8988T (cell line): ENCODE results near the gene RAB21.
"Not testable (repeated sequence)": the region's sequence is repeated elsewhere in the genome, so short reads cannot be mapped to it uniquely, and the experiment has no call there.

Experiments used
- DNase-seq: peaks from one replicate; pipeline ENCODE4 v3.0.0; 2011

RAB21 gene

DNA sequence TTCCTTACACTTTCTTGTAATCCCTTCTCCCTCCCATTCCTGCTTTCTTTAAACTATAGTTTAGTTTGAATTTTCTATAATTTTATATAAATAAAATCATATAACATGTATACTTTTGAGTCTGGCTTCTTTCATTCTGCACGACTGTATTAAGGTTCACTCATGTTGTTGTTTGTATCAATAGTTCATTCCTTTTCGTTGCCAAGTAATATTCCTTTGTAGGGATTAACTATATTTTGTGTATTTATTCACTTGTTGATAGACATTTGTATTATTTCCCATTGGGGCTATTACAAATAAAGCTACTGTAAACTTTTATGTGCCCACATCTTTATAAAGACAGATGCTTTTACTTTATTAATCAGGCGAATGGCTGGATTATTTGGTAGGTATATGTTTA lies 45.5 kb downstream of the RAB21 start:
- no peak for DNase-seq

DNA sequence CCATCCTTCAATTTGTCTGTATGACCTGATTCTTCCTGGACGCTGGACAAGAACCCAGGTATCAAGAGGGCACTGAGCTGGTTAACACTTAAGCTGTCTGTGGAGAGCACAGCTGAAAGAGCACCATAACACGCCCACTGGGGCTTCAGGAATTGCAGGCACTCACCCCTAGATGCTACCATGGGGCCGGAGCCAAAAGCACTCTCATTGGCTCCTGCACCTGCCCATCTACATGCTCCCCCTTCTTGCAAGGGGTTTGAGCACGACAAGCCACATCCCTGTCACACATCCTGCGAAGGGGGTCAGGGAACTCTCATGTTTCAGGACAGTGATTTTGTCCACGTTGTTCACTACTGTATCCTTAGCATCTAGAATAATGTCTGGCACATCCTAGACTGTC lies 49.8 kb downstream of the RAB21 start:
- no peak for DNase-seq

DNA sequence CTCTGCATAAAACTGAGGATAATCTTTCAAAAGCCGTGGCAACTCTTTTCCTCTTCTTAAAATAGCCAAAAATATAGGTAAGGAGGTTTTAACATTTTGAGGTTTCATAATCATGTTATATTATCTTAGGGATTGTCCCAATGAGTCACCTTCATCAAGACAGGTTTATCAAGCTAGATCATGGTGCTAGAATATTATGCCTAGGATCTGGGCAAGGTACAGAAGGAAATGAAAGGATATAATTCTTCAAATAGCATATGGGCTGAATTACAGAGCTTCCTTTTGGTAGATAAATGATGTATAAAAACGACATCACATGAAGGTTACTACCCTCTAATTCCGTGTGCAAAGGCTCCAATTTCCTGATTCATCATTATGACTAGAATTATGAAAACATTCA lies 56.3 kb downstream of the RAB21 start:
- no peak for DNase-seq

DNA sequence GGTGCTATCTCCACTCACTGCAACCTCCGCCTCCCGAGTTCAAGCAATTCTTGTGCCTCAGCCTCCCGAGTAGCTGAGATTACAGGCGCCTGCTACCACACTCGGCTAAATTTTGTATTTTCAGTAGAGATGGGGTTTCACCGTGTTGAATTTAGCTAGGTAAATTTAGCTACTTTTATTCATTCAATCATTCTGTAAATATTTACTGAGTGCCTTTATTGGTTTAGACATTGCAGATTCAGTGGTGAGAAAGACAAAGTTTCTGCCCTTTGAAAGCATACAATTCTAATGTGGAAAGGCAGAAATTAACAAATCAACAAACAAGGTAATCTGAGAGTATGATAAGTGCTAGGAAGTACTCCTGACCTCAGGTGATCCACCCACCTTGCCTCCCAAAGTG lies 60.6 kb downstream of the RAB21 start:
- DNase-seq, result not testable (repeated sequence)

DNA sequence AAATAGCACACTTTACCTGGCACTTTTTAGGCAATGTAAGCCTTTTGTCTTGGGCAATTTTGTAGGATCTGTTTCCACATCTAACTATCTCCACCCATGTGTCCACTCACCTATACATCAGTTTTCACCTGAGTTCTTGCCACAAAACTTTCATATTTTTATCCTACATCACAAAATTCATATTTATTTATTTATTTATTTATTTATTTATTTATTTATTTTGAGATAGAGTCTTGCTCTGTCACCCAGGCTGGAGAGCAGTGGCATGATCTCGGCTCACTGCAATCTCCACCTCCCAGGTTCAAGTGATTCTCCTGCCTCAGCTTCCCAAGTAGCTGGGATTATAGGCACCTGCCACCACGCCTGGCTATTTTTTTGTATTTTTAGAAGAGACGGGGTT lies 67.4 kb downstream of the RAB21 start:
- not testable (repeated sequence) for DNase-seq

DNA sequence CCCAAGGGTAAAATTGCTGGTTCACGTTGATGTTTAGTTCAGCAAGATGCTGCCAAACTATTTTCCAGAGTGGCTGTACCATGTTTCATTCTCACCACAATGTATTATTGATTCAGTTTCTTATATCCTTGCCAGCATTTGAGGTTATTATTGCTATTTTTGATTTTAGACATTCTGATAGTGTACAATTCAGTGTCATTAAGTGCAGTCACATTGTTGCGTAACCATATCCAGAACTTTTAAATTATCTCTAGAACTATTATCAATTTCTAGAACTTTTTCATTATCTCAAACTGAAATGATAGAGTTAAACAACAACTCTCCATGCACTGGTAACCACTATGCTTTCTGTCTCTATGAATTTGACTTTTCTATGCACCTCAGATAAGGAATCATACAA lies 74.2 kb downstream of the RAB21 start:
- DNase-seq, result no peak

DNA sequence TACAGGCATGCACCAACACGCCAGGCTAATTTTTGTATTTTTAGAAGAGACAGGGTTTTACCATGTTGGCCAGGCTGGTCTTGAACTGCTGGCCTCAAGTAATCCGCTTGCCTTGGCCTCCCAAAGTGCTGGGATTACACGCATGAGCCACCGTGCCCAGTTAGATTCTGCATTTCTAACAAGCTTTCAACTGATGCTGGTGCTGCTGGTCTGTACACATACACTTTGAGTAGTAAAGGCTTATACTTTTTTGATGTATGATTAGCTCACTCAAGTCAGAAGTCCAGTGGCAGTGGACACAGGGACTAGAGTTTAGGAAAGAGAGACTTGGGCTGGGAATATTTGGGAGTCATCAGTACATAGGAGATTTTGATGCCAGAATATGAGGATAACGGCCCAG lies 82.7 kb downstream of the RAB21 start:
- no peak for DNase-seq

DNA sequence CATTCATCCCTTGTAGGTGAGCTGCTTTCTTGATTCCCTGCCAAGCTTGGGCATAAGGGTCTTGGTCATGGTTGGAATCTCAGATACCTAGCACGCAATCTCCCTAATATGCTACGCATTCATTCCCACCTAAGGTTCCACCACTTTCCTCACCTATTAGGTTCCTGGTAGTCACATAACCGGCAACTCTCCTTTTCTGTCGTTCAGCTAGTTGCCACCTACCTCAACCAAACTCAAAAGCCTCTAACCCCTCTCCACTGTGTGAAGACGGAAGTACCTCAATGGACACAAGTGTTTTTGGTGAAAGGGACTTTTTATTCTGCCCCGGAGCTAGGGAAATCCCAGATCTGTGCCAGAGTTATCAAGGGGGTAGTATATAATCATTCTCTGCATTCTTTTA lies 83.6 kb downstream of the RAB21 start:
- no peak for DNase-seq

DNA sequence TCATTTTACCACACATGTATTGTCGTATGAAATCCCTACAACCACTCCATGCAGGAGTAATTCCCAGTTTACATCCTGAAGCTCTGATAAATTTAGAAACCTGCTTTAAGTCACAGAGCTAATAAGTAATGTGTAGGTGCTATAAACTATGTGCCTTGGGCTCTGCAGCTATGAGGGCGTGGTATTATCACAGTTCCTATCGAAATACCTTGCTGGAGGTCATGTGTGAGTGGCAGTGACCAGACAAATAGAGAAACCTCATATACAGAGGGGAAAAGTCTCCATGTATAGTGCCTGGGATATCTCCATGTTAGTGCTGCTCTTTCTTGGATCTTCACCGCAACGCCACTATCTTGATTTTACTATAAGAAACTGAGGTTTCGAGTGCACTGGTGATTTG lies 84.0 kb downstream of the RAB21 start:
- DNase-seq, result no peak

DNA sequence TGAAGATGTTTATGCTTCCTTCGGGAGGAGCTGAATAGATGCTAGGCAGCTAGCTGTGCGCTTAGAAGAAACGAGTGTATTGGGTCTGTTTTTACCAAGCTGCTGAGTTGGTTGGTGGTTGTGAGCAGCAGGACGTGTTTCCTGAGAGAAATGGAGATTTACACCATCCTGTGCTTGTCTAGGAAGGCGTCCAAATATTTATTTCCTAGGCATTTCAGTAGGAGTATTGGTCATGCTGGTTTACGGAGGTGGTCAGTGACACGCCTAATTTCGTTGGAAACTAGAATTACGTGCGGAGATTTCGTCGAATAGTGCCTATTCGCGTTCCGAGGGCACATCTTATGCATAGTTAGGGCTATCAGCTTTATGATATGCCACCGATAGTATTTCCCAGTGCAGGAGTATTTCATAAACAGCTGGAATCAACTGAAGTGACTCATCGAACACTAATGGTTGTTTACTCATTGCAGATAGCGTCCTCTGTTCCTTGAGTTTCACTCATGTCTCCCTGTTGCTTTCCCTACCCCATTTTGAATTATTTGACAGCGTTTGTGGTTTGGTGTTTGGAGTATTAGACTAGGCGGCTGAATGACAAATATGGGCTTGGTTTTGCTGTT lies 85.7 kb downstream of the RAB21 start:
- DNase-seq, result no peak

DNA sequence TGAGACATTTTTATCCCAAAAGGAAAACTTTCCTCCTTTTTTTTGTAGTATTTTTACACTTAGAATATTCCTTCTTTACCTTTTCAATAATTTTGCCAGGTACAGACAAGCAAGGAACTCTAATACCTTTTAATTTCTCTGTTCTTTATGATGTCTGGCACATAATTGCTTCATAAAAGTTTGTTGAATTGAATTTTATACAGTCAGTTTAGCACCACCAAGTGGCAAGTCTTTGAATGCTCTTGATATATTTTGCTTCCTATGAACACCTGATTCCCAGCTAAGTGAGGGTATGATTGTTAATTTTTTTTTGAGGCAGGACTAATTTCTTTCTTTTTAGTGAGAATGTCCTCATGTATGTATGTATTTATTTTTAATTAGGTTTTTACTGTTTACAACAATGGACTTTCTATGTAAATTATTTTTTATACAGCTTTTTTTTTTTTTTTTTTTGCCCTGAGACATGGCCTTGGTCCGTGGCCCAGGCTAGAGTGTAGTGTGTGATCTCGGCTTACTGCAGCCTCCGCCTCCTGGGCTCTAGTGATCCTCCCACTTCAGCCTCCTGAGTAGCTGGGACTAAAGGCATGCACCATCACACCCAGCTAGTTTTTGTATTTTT lies 91.8 kb downstream of the RAB21 start:
- DNase-seq, result no peak

DNA sequence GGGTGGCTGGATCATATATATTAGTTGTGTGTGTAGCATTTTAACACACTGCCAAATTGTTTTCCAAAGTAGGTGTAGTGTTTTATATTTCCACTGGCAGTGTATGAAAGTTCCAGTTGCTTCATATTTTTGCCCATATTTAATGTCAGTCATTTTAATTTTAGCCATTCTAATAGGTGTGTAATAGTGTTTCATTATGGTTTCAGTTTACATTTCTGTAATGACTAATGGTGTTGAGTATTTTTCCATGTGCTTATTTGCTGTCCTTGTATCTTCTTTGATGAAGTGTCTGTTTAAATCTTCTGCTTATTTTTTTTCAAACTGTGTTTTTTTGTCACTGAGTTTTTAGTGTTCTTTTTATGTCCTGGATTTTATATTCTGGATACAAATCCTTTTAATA lies 93.5 kb downstream of the RAB21 start:
- DNase-seq, result no peak

DNA sequence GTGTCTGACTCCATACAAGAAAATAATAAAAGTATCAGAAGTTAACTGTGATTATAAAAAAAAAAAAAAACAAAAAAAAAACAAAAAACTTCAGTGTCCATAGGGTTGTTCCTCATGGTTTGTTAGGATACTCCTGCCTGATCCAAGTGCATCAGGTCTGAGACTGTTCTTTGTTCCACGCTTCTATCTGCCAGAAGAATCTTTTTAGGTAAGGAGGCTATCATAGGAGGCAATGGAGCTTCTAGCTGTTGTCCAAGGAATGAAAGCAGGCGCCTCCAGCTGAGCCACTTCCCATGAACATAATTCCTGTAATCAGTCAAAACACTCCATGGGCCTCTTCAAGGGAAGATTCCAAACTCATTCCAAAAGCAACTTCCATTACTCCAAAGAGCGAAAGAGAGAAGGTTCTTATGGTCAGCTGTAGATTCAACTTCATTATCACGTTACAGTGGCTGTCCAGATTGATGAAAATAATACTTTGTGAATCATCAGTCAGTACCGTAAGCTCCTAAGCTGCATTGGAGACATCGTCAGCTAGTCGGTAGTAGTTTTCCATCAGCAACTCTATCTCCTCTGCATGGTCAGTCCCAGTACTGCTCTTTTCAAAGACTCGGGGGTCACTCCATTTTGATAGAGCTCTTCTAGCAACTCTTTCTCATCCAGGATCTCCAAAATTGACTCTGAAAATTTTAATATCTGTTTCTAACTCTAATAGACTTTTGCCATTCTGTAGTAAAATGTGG lies 94.6 kb downstream of the RAB21 start:
- no peak for DNase-seq
